Measurements from ENCODE around the gene TSC22D1. TPM values are rescaled to one million over a fixed set of nuclear protein-coding genes. Genes with fewer than 3 reads are reported as not detected.

TSC22D1 gene
- total RNA-seq, 1 donor from 2014 or later, result 35.7 TPM

- DNase-seq (ENCODE audit: low read depth, low spot score), result no peak
Measured at GRCh38 chr13:44407891-44408290, 168.2 kb downstream of the TSC22D1 start.

GRCh38 chr13:44407379-44407778 is 168.8 kb downstream of the TSC22D1 start:
- no peak for DNase-seq (ENCODE audit: low read depth, low spot score)

- peak; percentile 49 for DNase-seq (ENCODE audit: low read depth, low spot score)
Measured at GRCh38 chr13:44406617-44407016, 169.5 kb downstream of the TSC22D1 start.

- no peak for DNase-seq (ENCODE audit: low read depth, low spot score)
Measured at GRCh38 chr13:44404261-44405132, 171.6 kb downstream of the TSC22D1 start.

GRCh38 chr13:44403461-44404056 is 172.6 kb downstream of the TSC22D1 start:
- DNase-seq (ENCODE audit: low read depth, low spot score), result no peak

- no peak for DNase-seq (ENCODE audit: low read depth, low spot score)
Measured at GRCh38 chr13:44402899-44403445, 173.2 kb downstream of the TSC22D1 start.

GRCh38 chr13:44401577-44401976 is 174.6 kb downstream of the TSC22D1 start:
- no peak for DNase-seq (ENCODE audit: low read depth, low spot score)

- DNase-seq (ENCODE audit: low read depth, low spot score), result no peak
Measured at GRCh38 chr13:44400736-44401135, 175.4 kb downstream of the TSC22D1 start.

- DNase-seq (ENCODE audit: low read depth, low spot score), result no peak
Measured at GRCh38 chr13:44399074-44399473, 177.1 kb downstream of the TSC22D1 start.

GRCh38 chr13:44398606-44399005 is 177.5 kb downstream of the TSC22D1 start:
- DNase-seq (ENCODE audit: low read depth, low spot score), result no peak

GRCh38 chr13:44397766-44398223 is 178.3 kb downstream of the TSC22D1 start:
- DNase-seq (ENCODE audit: low read depth, low spot score), result no peak

- DNase-seq (ENCODE audit: low read depth, low spot score), result no peak
Measured at GRCh38 chr13:44396701-44397580, 179.2 kb downstream of the TSC22D1 start.

GRCh38 chr13:44395976-44396694 is 180.0 kb downstream of the TSC22D1 start:
- no peak for DNase-seq (ENCODE audit: low read depth, low spot score)

GRCh38 chr13:44394658-44395057 is 181.5 kb downstream of the TSC22D1 start:
- no peak for DNase-seq (ENCODE audit: low read depth, low spot score)

- no peak for DNase-seq (ENCODE audit: low read depth, low spot score)
Measured at GRCh38 chr13:44393391-44393790, 182.7 kb downstream of the TSC22D1 start.

GRCh38 chr13:44389876-44390275 is 186.3 kb downstream of the TSC22D1 start:
- no peak for DNase-seq (ENCODE audit: low read depth, low spot score)

- no peak for DNase-seq (ENCODE audit: low read depth, low spot score)
Measured at GRCh38 chr13:44389060-44389666, 187.0 kb downstream of the TSC22D1 start.

- DNase-seq (ENCODE audit: low read depth, low spot score), result no peak
Measured at GRCh38 chr13:44388427-44389059, 187.6 kb downstream of the TSC22D1 start.

- no peak for DNase-seq (ENCODE audit: low read depth, low spot score)
Measured at GRCh38 chr13:44386913-44387556, 189.1 kb downstream of the TSC22D1 start.

Data from pulmonary artery endothelial cell (primary cell).